IMR-90 (cell line): ENCODE results near the gene HLA-DPA1. TPM values are rescaled to one million over a fixed set of nuclear protein-coding genes. Genes with fewer than 3 reads are reported as not detected.

Experiments
- ATAC-seq: fragments of 200-7000 bp; cut with Tn5 transposase; 2 replicates; pipeline ENCODE4 v1.9.1; 2020; ENCODE audit warnings: low read depth, mild to moderate bottlenecking, moderate library complexity
- BruUV-seq: library from RNA; stranded (reverse); fragments of 400-500 nt; replicated peaks from 2 replicates; lab custom pipeline; 2021; lab: Mats Ljungman, UMichigan
- CTCF ChIA-PET: fragments of 300-600 bp; formaldehyde crosslinking; extraction: SDS; loops from one replicate; lab custom pipeline; 2021; ENCODE audit warnings: antibody characterized with exemption; lab: Yijun Ruan, JAX
- POLR2A ChIA-PET: fragments of 300-600 bp; sonication (Branson Sonifier 250); formaldehyde crosslinking; loops from one replicate; lab custom pipeline; 2022; ENCODE audit warnings: antibody characterized with exemption; ENCODE audit not compliant: unreplicated experiment; lab: Charles Lee
- DNase-seq: peaks from one replicate; pipeline ENCODE4 v3.0.0; 2013
- H2AFZ ChIP-seq: replicated peaks from 2 replicates; pipeline ENCODE3; 2013; ENCODE audit warnings: low read length, mild to moderate bottlenecking; ENCODE audit not compliant: poor library complexity
- H2AK5ac ChIP-seq: 2 replicates; pipeline ENCODE4 v1.6.1; 2013; ENCODE audit warnings: low read depth, low read length, inconsistent platforms
- H2AK9ac ChIP-seq: replicated peaks from 2 replicates; pipeline ENCODE3; 2013; ENCODE audit warnings: mild to moderate bottlenecking, low read depth, low read length, moderate library complexity; ENCODE audit not compliant: poor library complexity
- H2BK120ac ChIP-seq: 2 replicates; pipeline ENCODE4 v1.6.1; 2013; ENCODE audit warnings: low read depth, low read length, inconsistent platforms
- H2BK15ac ChIP-seq: 3 replicates; pipeline ENCODE4 v1.6.1; 2013; ENCODE audit warnings: low read depth, low read length, inconsistent platforms
- H2BK20ac ChIP-seq: 2 replicates; pipeline ENCODE4 v1.6.1; 2013; ENCODE audit warnings: low read depth, mild to moderate bottlenecking, inconsistent platforms, low read length, moderate library complexity
- H2BK5ac ChIP-seq: 2 replicates; pipeline ENCODE4 v1.6.1; 2013; ENCODE audit warnings: mild to moderate bottlenecking, low read depth, low read length, inconsistent platforms; ENCODE audit not compliant: poor library complexity, severe bottlenecking
- H3K14ac ChIP-seq: replicated peaks from 2 replicates; pipeline ENCODE4 v1.6.1; 2013; ENCODE audit warnings: low read depth, low read length, inconsistent platforms
- H3K18ac ChIP-seq: 2 replicates; pipeline ENCODE4 v1.6.1; 2013; ENCODE audit warnings: low read depth, low read length, control low read depth
- H3K23ac ChIP-seq: 2 replicates; pipeline ENCODE4 v1.6.1; 2013; ENCODE audit warnings: low read depth, low read length, inconsistent platforms
- H3K27ac ChIP-seq: 2 replicates; pipeline ENCODE4 v1.5.1; 2013; ENCODE audit warnings: mild to moderate bottlenecking, control low read depth, low read length; ENCODE audit not compliant: insufficient read depth
- H3K27me3 ChIP-seq: 2 replicates; pipeline ENCODE4 v1.6.1; 2013; ENCODE audit warnings: low read length; ENCODE audit not compliant: control insufficient read depth, insufficient read depth
- H3K36me3 ChIP-seq: 2 replicates; pipeline ENCODE4 v1.6.1; 2013; ENCODE audit warnings: low read length, mixed read lengths; ENCODE audit not compliant: control insufficient read depth, insufficient read depth
- H3K4ac ChIP-seq: 2 replicates; pipeline ENCODE4 v1.6.1; 2013; ENCODE audit warnings: low read depth, low read length, inconsistent platforms
- H3K4me1 ChIP-seq: 2 replicates; pipeline ENCODE4 v1.6.1; 2013; ENCODE audit warnings: low read length, mixed read lengths; ENCODE audit not compliant: control insufficient read depth, insufficient read depth
- H3K4me2 ChIP-seq: 2 replicates; pipeline ENCODE4 v1.6.1; 2013; ENCODE audit warnings: low read depth, mild to moderate bottlenecking, control low read depth, low read length, moderate library complexity
- H3K4me3 ChIP-seq: 2 replicates; pipeline ENCODE4 v1.5.1; 2013; ENCODE audit warnings: low read depth, mild to moderate bottlenecking, control low read depth, low read length, moderate library complexity; ENCODE audit not compliant: insufficient read depth
- H3K56ac ChIP-seq: 2 replicates; pipeline ENCODE4 v1.6.1; 2013; ENCODE audit warnings: low read length, inconsistent platforms; ENCODE audit not compliant: insufficient read depth; ENCODE audit errors: extremely low read depth
- H3K79me1 ChIP-seq, 2 experiments: 2 replicates each; pipeline ENCODE4 v1.6.1; 2013; ENCODE audit warnings: low read length in 2 of 2, inconsistent platforms in 1 of 2, low read depth in 1 of 2
- H3K9ac ChIP-seq: 2 replicates; pipeline ENCODE4 v1.6.1; 2013; ENCODE audit warnings: low read depth, low read length, control low read depth
- H3K9me1 ChIP-seq: 2 replicates; pipeline ENCODE4 v1.6.1; 2013; ENCODE audit warnings: low read length, inconsistent platforms; ENCODE audit not compliant: insufficient read depth
- H3K9me3 ChIP-seq: 2 replicates; pipeline ENCODE4 v1.6.1; 2013; ENCODE audit warnings: low read length; ENCODE audit not compliant: control insufficient read depth, insufficient read depth
- H4K20me1 ChIP-seq: 2 replicates; pipeline ENCODE4 v1.6.1; 2013; ENCODE audit warnings: low read length, inconsistent platforms; ENCODE audit not compliant: insufficient read depth
- H4K5ac ChIP-seq: 2 replicates; pipeline ENCODE4 v1.6.1; 2013; ENCODE audit warnings: mild to moderate bottlenecking, low read depth, low read length, control low read depth
- H4K8ac ChIP-seq, 2 experiments: 2 replicates each; pipeline ENCODE4 v1.6.1; 2013; ENCODE audit warnings: low read depth in 2 of 2, low read length in 2 of 2, control low read depth in 1 of 2, inconsistent platforms in 1 of 2
- H4K91ac ChIP-seq: 2 replicates; pipeline ENCODE4 v1.6.1; 2013; ENCODE audit warnings: low read depth, low read length, inconsistent platforms; ENCODE audit not compliant: insufficient read depth
- BHLHE40 ChIP-seq: fragments of 150-350 bp; IDR thresholded peaks from 2 replicates; pipeline ENCODE4 v1.6.1; 2016; ENCODE audit warnings: mild to moderate bottlenecking, low read depth, low read length
- CEBPB ChIP-seq: IDR thresholded peaks from 2 replicates; pipeline ENCODE4 v1.6.1; 2012; ENCODE audit warnings: low read depth, low read length, improper control_type of control experiment
- ELK1 ChIP-seq: fragments of 150-350 bp; IDR thresholded peaks from 2 replicates; pipeline ENCODE4 v1.6.1; 2016; ENCODE audit warnings: low read depth, mild to moderate bottlenecking, low read length, moderate library complexity, borderline replicate concordance
- MAZ ChIP-seq: IDR thresholded peaks from 2 replicates; pipeline ENCODE4 v1.6.1; 2012; ENCODE audit warnings: low read depth, mild to moderate bottlenecking, low read length, improper control_type of control experiment, moderate library complexity, borderline replicate concordance
- MXI1 ChIP-seq: IDR thresholded peaks from 2 replicates; pipeline ENCODE4 v1.6.1; 2012; ENCODE audit warnings: low read depth, mild to moderate bottlenecking, low read length, moderate library complexity, borderline replicate concordance
- RAD21 ChIP-seq: IDR thresholded peaks from 2 replicates; pipeline ENCODE4 v1.6.1; 2012; ENCODE audit warnings: low read length, improper control_type of control experiment
- RCOR1 ChIP-seq: IDR thresholded peaks from 2 replicates; pipeline ENCODE4 v1.6.1; 2012; ENCODE audit warnings: mild to moderate bottlenecking, low read length, improper control_type of control experiment; ENCODE audit not compliant: insufficient replicate concordance
- WGBS, 2 experiments: methylation state at CpG; one replicate each; pipeline versions ENCODE4 v1.1.5 to v1.1.7; 2013; ENCODE audit warnings: missing lambda C conversion rate in 2 of 2; ENCODE audit not compliant: insufficient read length in 1 of 2; ENCODE audit errors: extremely low coverage in 2 of 2; 5-methylcytosine and 5-hydroxymethylcytosine counted together
- dilution Hi-C: fragments of 300-500 bp; cut with HindIII; formaldehyde crosslinking; loops from one replicate; pipeline ENCODE4 v1.14.3; 2018; ENCODE audit warnings: low sequenced_read_pairs; ENCODE audit not compliant: unreplicated experiment
- in situ Hi-C: fragments of 300-500 bp; cut with MboI; formaldehyde crosslinking; loops from 3 replicates; pipeline ENCODE4 v1.14.3; 2019; ENCODE audit warnings: low sequenced_read_pairs, inconsistent platforms, mixed read lengths
- intact Hi-C: fragments of 100-400 bp; cut with micrococcal nuclease; formaldehyde crosslinking; loops from 2 replicates; pipeline ENCODE4 v1.10.0; 2022
- polyA plus RNA-seq, 3 experiments: library from polyadenylated mRNA; depleted of rRNA; stranded (reverse); fragments of >200 nt; gene quantifications; 2 replicates each; pipeline ENCODE4 v1.2.3, GENCODE V29; 2012; ENCODE audit warnings: low replicate concordance in 1 of 3
- total RNA-seq: library from RNA; depleted of rRNA; stranded (reverse); fragments of >200 nt; gene quantifications from 2 replicates; pipeline ENCODE4 v1.2.3, GENCODE V29; 2012

Gene HLA-DPA1
- total and polyA plus RNA-seq, 2 of the 4 experiments (the other 2 are of a cell fraction): not detected

GRCh38 chr6:33080127-33081089 lies 7.0 kb upstream of the HLA-DPA1 start:
- in situ Hi-C loops (no loop called here), intact Hi-C loops (loop anchor here (5.0 kb wide), 1 partner anchor 193 kb away; no protein-coding TSS in a partner anchor), dilution Hi-C loops (no loop called here)
- no peak overlapping the region; the same call in 1 of the 2 replicates for H4K91ac ChIP-seq
- peak overlapping the region; percentile 19; the same call in 1 of the 2 replicates for H3K27ac ChIP-seq
- no peak overlapping the region; the same call in 1 of the 2 replicates for H3K56ac ChIP-seq
- no peak overlapping the region for H2AK9ac ChIP-seq
- H2BK20ac ChIP-seq: no peak overlapping the region
- ChIA-PET POLR2A (no interaction called here), CTCF (no interaction called here)
- BruUV-seq: no TSS peak
- H2BK120ac ChIP-seq: no peak overlapping the region
- no peaks in the 10 kb centered on the region for H3K36me3 ChIP-seq
- no peaks in the 10 kb centered on the region; the same call in 1 of the 2 replicates for H3K4me1 ChIP-seq
- peak overlapping the region; percentile 23; the same call in 1 of the 2 replicates for H4K5ac ChIP-seq
- peaks cover 17% of the 10 kb centered on the region for H3K27me3 ChIP-seq
- WGBS, 2 experiments: 5% methylated on average over 16 of the region's 49 CpGs; no CpG with 5 or more reads in 1 of the 2 experiments
- no peak overlapping the region for H3K18ac ChIP-seq
- H2AK5ac ChIP-seq: no peak overlapping the region
- H3K23ac ChIP-seq: no peak overlapping the region
- no peak overlapping the region for H3K14ac ChIP-seq
- peak overlapping the region; percentile 85 for H2AFZ ChIP-seq
- H3K9ac ChIP-seq: peak overlapping the region; percentile 32; the same call in 1 of the 2 replicates
- DNase-seq: peak; percentile 48
- peak; percentile 77 for ATAC-seq
- H3K9me3 ChIP-seq: no peaks in the 10 kb centered on the region
- H3K9me1 ChIP-seq: no peaks in the 10 kb centered on the region; the same call in 1 of the 2 replicates
- H2BK5ac ChIP-seq: no peak overlapping the region
- H3K4me2 ChIP-seq: peak overlapping the region; percentile 90
- no peaks in the 10 kb centered on the region for H4K20me1 ChIP-seq
- peak overlapping the region; percentile 35; the same call in 1 of the 2 replicates for H3K4ac ChIP-seq
- peak overlapping the region in 1 of 2 experiments; percentile 14; a peak in 2 of 4 replicates for H4K8ac ChIP-seq
- H2BK15ac ChIP-seq: no peak overlapping the region
- TF ChIP-seq MXI1 (no peak), ELK1 (no peak), RAD21 (no peak), CEBPB (no peak), MAZ (peak; percentile 41; the same call in 1 of the 2 replicates), RCOR1 (no peak), BHLHE40 (no peak)
- H3K79me1 ChIP-seq: no peaks in the 10 kb centered on the region
- peak overlapping the region; percentile 48 for H3K4me3 ChIP-seq
